NCI-H510A treated with DMSO at 0.1 percent for 48 hours (cell line): ENCODE results near the gene PKD1.
"Not testable (repeated sequence)": the region's sequence is repeated elsewhere in the genome, so short reads cannot be mapped to it uniquely, and the experiment has no call there.

Experiments used
- DNase-seq: peaks from one replicate; lab custom pipeline; 2025; lab: John Stamatoyannopoulos, UW

PKD1 gene

DNA sequence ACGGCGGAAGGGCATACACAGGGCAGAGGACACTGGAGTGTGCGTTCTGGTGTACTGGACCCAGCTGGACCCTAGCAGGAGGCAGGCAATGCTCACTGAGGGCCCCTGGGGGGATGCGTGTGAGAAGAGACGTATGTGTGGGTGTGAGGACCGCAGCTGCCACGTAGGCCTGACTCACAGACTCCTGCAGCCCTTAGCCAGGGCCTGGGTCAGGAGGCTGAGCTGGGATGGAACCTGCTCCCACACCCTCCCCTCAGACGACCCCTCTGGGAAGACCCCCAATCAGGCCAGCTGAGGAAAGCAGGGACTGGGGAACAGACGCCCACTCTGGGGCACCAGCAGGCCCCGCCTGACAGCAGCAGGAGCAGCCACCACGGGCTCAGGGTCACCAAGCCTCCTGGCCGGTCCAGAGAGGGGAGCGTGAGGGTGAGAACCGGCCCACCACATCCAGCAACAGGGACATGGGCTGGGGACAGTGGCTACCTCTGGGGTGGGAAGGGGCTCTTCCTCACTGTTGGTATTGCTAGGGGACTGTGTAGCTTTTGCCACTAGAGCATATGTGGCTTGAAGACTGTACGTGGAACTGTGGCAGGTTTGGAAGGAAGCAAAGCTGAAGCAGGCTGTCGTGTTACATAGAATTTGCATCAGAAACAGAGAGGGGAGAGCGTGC lies 28.4 kb downstream of the PKD1 start:
- not testable (repeated sequence) for DNase-seq

DNA sequence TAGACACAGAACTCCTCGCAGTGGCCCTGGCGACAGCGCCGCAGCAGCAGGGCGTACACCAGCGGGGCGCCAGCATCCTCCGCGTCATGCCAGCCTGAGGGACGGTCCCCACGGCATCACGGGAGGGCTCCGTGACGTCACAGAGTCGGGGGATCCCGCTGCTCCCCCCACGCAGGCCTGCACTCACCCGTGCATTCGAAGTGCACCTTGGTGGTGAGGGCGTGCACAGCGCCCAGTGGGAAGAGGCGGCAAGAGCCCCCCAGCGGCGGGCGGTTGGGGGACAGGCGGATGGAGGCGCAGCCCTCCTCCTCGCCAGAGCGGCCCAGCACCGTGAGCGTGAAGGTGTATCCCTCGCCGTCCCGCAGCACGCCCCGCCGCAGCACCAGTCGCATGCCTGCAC lies 29.5 kb downstream of the PKD1 start:
- not testable (repeated sequence) for DNase-seq

DNA sequence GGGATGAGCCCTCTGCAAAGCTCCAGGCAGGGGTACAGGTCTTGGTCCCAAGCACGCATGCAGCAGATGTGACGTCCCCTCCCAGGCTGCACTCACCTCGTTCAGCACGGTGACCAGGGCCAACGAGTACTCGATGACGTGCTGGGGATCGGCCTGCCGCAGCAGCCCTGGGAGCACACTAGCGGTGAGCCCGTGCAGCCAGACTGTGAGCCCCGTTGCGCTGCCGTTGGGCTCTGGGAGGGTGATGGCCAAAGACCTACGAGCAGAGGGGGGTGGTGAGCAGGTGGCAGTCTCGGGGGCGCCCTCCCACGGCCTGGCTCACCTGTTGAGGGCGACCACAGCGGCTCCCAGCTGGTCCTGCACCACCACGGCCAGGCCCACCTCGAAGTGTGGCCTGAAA lies 29.9 kb downstream of the PKD1 start:
- DNase-seq = not testable (repeated sequence)

DNA sequence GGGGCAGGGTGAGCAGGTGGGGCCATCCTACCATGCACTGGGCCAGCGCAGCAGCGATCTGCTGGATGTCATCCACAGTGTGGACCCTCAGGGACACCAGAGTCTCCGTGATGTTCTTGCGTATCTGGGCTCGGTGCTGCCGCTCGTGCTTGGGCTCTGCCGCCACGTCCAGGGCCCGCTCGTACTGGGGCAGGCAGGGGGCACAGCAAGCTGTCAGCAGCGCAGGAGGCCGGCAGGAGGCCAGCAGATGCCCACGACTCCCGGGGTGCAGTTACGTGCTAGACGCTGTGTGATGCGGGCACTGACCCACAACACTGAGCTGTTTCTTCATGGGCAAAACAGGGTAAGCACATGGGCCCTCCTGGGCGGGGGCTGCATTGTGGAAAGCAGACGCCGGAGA lies 30.4 kb downstream of the PKD1 start:
- DNase-seq = not testable (repeated sequence)

GRCh38 chr16:2104464-2104863 lies 31.2 kb downstream of the PKD1 start:
- not testable (repeated sequence) for DNase-seq

- no peak for DNase-seq
Observed at GRCh38 chr16:2102471-2102870, 33.2 kb downstream of the PKD1 start.

DNA sequence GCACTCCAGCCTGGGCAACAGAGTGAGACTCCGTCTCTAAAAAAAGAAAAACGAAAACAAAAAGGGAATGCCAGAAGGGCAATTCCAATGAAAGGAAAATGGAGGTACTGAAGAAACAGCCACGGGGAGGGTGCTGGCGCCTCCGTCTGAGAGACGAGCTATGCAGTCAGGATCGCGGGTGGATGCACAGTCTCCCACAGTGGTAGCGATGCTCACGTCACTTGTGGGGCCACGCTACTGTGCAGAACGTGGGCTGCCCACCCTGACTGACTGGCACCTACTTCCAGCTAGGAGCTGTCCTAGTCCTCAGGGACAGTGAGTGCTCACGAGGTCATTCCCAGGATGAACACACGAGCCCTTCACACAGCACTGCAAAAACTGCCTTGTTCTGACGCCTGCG lies 34.1 kb downstream of the PKD1 start:
- not testable (repeated sequence) for DNase-seq

DNA sequence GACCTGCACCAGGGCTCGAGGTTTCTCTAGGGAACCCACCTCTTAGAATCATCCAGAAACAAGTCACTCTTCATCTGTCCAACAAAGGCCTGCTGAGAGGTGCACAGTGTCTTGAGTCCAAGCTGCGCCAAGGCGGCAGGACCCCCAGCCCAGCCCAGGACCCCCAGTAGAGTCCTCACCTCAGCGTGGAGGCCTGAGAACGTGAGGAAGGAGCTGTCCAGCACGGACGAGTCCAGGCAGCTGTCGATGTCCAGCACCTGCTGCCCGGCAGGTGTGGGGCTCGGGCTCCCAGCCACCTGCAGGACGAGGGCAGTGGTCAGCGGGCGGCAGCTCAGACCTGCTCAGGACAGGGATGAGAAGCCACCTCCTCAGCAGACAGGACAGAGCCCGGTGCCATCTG lies 38.0 kb downstream of the PKD1 start:
- DNase-seq = not testable (repeated sequence)

GRCh38 chr16:2096853-2097595 lies 38.7 kb downstream of the PKD1 start:
- DNase-seq = no peak

DNA sequence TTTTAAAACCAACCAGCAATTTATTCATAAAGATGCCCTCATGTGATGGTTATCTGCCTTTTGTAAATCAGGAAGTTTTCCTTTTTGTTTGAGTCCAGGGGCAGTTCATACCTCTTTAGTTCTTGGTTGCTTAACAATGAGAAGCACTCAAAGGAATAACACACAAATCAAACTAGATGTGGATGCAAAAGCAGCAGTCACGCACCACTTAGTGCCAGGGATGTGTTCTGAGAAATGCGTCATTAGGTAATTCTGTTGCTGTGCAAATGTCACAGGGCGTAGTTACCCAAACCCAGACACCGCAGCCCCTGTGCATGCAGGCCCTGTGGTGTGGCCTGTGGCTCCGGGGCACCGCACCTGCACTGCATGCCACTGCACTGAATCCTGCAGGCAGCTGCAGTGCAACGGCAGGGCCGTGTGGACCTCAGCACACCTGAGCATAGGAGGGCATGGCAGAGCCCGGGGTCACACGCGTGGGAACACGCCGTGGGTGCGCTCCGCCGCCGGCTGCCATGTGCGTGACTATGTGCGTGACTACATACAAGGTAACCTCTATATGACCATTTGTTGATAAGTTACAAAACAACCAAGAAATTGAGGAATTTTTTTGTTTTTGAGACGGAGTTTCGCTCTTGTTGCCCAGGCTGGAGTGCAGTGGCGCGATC lies 39.6 kb downstream of the PKD1 start:
- DNase-seq = no peak

DNA sequence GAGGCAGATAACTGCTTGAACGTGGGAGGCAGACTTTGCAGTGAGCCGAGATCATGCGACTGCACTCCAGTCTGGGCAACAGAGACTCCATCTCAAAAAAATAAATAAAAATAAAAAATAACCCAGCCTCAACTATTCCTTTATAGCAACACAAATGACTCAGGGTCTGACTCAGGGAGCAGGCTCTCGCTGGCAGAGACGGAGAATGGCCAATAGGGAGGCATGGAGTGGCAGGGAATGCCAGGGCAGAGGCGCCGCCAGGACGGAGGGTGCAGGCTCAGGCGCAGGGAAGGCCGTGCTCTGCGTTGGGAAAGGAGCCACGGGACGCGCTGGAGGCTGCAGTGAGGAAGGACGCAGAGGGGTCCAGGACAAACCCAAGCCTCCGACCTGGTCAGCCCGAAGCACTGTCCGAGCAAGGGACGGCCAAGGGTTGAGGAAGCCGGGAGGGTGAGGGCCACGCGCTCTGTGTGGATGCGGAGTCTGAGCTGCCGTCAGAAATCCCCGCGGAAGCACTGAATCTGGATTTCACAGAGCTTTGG lies 40.3 kb downstream of the PKD1 start:
- DNase-seq = no peak

DNA sequence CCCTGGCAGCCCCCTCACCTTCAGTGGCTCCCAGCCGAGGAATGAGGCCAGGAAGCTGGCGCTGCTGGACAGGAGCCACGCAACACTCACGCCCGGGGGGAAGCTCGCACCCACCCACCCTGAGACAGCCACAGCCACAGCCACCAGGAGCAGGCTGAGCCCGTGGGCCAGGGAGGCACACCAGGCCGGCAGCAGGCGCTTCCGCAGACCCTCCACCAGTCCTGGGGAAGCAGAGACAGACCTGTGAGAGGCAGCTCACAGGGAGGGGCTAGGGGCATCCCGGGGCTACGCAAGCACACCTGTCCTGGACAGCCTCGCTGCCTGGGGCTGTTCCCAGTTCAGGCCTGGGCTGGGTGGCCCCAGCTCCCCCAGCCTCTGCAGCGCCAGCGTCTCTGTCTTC lies 41.9 kb downstream of the PKD1 start:
- DNase-seq = no peak

GRCh38 chr16:2092866-2093265 lies 42.8 kb downstream of the PKD1 start:
- no peak for DNase-seq

DNA sequence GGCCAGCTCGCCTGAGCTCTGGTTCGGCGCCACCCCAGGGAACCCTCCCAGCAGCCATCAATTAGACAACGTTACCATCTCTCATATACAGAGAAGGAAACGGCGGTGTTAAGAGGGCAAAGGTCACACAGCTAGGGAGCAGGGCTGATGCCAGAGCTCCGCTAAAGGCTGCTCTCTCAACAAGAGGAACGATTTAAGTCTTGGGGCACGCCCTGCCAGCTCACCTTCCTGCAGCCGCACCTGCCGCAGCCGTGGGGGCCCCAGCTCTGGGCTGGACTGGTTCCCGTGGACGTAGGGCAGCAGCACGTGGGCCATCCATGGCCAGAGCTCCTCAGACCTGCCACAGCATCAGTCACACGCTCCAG lies 43.5 kb downstream of the PKD1 start:
- DNase-seq = no peak

GRCh38 chr16:2091547-2092255 lies 44.0 kb downstream of the PKD1 start:
- no peak for DNase-seq

- DNase-seq = no peak
Observed at GRCh38 chr16:2090777-2091546, 44.7 kb downstream of the PKD1 start.

- DNase-seq = no peak
Observed at GRCh38 chr16:2090481-2090776, 45.3 kb downstream of the PKD1 start.

- DNase-seq = no peak
Observed at GRCh38 chr16:2089706-2090480, 45.8 kb downstream of the PKD1 start.

GRCh38 chr16:2088759-2089358 lies 46.8 kb downstream of the PKD1 start:
- no peak for DNase-seq
